GM18907 (cell line): ENCODE results near the gene TRIL.

ENCODE experiments used
- ATAC-seq: cut with Tn5 transposase; IDR thresholded peaks from one replicate; pipeline ENCODE4 v1.9.1; 2021; ENCODE audit warnings: mild to moderate bottlenecking, moderate library complexity; ENCODE audit not compliant: unreplicated experiment

The TRIL gene

DNA sequence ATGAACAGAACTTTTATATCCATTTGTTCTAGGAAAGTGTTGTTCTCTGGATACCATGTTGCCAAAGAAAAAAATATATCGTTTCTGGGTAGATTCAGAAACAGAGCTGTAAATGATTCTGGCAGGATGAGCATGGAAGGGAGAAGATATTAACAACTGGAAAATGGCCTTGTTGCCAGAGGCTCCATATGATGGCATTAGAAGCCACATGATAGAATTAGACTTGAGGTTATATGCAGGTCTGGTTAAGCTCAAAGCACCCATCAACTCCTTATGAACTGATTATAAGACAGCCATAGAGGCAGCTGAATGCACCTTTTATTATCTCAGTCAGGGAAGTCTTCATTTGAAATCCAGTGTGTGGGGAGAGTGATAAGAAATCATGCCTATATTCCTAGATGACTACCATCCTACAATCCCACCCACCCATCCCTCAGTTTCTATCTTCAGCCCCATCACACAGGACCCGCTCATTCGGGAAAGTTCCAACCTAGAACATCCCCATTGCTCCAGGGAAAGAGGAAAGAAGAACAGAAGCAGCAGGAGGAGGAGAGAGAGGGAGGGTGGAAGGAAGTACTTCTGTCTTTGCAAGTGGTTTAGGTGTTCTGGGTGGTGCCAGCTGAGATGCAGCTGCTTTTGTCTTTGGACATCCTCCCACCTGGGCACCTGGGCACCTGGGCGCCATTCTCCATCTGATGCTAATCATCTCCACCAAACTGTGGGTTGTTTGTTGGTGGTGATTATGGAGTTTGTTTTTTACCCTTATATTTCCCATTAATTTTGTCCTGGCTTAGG is 25.5 kb upstream of the TRIL start:
- no peak for ATAC-seq

DNA sequence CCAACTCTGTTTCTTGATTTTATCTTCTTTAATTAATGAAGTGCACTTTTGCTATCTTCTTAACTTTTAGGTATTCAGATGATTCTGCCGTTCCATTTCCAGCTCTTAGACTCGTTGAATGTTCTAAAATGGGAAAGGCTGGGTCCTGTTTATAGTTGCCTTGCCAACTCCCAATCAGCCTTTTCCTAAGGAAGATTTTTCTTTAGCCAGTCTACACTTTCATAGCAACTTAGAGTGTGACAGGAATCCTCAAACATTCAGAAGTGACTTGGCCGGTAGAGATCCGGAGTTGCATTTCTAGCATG is 23.0 kb upstream of the TRIL start:
- no peak for ATAC-seq

DNA sequence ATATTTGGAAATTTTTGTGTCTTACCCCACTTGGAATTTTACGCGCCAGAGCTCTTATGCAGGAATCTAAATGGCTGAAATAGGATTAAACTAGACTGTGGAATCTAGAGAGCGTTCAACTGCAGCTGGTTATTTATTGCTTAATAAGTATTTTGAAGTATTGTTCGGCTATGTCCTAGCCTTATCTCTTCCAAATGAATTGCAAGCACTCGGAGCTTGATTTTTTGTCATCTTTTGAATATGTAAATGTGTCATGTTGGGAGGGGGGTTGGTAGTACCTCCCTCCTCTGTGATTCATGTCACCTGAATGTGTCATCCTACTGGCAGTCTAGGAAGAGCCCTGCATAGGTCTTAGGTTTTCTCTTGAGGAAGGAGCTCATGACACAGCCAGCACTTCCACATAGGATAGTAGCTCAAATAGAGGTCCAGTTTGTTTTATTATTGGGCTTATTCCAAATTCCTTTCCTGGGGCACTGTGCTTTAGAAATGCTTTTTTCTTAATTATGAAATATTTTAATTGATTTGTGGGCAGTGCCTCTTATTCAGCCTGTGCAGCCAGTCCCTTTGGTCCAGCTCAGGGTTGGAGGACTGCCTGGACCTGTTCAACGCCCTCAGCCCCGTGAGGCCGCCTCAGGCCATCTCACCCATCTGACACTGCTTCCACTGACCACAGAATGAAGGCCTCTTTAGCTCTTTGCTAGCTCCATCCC is 22.5 kb upstream of the TRIL start:
- ATAC-seq = no peak

DNA sequence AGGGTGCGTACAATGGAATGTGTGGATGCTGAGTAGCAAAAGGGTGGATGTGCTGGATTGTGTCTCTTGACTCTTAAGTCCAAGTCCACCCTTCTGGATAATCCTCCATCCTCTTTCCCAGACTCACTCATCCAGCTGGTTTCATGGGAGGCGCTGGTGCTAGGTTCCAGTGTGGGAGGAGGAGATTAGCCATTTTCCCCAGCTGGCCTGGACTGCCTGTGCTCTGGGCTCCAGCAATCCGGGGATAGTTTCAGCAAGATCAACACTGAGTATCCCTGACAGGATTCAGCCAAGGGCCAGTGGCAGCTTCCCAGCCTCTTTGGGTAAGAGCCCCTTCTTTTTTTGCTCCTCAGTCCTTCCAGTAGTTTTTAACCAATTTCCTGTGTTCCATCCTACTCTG is 21.6 kb upstream of the TRIL start:
- no peak for ATAC-seq

DNA sequence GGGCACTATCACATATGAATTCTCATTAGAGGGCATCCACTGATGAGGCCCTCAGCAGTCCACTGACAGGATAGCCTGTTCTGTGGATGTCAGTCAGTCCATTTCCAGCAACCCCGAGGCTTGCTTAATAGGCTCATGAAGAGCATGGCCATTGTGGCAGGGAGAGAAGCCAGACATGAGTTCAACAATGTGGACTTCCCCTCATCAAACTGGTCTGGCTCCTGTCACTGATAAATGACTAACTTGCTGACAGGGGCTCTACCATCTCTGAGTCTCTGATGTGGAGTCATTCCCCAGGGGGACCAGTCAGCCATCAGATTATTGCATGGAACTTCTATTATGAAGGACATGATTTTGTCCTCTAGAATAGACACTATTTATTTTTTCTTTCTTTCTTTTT is 19.8 kb upstream of the TRIL start:
- ATAC-seq = no peak

DNA sequence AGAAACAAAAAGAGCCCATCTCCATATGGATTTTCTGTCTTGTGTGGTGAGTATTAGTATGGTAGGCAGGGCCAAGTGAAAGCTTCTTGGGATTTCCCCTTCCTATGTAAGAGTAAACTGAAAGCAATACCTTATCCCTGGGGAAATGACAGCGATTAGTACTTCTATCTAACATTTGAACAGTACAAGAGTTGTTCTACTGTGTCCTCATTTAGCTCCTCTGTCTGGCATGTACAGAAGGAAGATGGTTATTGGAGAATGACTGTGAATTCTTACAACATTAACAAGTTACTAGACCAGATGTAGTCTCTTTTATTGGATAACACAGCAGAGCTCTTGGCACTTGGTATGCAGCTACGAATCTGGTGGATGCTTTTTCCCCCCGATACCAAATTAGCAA is 17.9 kb upstream of the TRIL start:
- ATAC-seq = no peak

DNA sequence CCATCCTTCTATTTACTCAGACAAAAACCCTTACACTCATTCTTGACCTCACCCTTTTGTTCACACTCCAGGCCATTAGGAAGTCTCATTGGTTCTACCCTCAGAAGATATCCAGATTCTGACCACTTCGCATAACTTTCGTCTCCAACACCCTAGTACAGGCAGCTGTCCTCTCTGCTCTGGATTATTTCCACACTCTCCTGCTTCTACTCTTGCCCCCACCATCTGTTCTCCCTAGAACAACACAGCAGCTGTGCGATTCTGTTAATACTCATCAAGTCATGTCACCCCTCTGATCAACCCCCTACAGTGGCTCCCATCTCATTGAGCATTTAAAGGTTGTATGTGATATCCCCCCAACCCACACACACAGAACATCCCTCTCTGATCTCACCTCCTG is 15.5 kb upstream of the TRIL start:
- ATAC-seq = no peak

DNA sequence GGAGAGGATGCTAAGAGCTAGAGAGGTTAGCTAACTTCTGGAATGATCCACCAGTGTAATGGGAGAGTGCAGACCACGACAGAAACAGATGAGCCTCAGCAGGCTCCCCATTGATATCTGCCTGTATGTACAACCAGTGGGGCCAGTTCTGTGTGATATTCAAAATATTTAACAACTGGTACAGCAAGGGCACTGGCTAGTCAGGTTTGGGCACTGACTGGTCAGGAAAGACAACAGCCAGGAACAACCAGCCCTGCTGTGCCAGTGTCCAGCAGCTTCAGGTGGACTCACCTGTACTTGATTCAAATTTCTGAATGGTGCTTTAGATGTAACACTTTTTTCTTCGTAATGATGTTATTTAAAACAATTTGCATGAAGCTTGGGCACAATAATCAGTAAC is 5.9 kb upstream of the TRIL start:
- ATAC-seq = no peak

DNA sequence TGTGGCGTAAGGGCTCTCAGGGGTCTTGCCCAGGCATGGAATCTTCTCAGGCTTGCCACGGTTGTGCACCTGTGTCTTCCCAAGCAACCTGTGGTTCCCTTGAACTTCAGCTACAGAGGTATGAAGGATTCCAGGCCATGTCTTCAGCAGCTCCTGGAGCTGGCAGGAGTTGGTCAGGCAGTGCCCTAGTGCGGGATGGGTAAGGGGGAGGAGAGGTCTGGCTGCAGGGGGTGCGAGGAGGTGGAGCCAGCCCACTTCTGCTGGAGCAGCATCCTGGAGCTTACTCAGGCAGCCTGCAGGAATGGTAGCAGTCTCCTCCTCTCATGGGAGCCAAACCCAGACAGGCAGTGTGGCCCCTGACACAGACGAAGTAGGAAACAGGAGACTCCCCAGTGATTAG is 3.8 kb upstream of the TRIL start:
- ATAC-seq = no peak

DNA sequence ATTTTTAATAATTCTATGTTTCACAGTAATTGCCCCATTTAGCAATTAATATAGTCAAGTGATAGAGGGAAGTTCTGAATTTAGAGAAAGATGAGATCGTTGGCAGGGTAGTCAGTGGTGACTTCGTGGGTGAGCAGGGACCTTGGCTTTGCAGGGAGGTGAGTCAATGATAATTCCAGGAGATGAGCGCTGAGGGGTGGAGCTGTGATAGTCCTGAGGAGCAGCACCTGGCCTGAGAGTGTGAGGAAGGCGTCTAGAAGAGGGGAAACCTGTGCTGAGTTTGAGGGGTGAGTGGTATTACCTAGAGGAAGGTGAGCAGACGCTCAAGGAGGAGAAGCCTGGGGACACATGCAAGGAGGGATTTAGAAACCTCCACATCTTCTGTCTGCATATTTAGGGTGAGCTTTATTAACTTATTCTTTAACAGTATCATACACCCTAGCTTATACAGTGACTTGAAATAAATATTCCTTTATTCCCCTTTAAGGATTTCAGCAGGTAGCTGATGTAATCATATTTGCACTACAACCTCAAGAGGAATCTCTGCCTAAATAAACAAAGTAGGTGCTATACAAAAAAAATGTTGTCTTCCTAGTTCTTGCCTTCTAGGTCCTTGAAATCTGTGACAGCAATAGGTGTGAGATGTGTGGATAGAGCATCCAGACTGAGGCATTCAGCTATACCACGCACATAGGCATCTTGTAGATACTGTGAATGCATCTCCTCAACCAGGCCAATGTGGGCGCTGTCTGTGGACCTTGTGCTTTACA is 2.1 kb upstream of the TRIL start:
- ATAC-seq = no peak

DNA sequence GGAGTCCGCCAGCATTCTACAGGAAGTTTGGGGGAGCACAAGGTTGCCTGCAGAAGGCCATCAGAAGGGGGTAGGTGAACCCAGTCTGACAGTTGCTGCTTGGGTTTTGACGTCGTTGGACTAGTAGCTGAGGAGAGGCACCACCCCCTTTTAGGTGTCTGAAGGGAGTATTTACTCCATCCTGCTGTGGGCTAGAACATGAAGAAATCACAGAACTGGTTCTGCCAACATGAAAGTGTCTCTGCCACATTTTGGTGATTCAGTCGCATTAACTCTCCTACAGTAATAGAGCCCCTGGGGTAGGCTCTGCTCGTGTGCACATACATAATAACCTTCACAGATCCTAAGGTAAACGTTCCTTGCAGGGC is 834 bp upstream of the TRIL start:
- no peak for ATAC-seq

DNA sequence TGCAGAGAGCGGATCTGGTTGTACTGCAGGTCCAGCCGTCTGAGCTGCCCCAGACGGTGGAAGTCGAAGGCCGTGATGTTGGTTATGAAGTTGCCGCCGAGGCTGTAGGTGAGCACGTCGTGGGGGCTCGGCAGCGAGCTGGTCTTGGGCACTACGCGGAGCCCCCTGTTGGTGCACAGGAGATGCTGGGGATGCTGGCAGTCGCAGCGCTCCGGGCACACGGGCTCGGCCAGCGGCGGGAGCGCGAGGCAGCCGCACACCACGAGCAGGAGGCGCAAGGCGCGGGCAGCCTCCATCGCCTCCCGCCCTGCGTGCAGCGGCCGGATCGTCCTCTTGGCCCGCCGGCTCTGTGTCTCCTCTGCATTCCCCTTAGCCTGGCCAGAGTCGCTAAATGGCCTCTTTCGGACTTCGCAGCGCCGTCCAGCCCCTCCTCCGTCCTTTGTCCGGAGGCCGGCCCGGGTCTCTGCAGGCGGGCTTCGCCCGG is 337 bp downstream of the TRIL start:
- no peak for ATAC-seq

DNA sequence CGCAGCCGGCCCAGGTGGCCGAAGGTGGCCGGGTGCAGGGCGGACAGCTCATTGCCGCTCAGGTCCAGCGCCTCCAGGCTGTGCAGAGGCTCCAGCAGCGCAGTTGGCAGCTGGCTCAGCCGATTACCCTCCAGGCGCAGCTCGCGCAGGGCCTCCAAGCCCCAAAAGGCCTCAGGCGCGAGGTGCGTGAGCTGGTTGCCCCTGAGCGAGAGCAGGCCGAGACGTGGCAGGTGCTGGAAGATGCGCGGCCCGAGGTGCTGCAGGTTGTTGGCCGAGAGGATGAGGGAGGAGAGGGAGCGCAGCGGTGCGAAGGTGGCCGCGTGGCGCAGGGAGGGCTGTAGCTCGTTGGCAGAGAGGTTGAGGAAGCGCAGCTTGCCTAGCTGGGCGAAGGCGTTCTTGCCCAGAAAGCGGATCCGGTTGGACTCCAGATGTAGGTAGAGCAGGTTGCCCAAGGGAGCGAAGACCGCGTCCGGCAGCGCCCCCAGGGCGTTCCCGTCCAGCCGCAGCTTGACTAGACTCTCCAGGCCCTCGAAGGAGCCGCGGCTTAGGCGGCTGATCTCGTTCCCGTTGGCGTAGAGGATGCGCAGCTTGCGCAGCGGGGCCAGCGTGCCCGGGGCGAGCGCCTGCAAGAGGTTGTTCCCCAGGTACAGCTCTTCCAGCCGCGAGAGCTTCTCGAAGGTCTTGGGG is 923 bp downstream of the TRIL start:
- ATAC-seq = no peak

DNA sequence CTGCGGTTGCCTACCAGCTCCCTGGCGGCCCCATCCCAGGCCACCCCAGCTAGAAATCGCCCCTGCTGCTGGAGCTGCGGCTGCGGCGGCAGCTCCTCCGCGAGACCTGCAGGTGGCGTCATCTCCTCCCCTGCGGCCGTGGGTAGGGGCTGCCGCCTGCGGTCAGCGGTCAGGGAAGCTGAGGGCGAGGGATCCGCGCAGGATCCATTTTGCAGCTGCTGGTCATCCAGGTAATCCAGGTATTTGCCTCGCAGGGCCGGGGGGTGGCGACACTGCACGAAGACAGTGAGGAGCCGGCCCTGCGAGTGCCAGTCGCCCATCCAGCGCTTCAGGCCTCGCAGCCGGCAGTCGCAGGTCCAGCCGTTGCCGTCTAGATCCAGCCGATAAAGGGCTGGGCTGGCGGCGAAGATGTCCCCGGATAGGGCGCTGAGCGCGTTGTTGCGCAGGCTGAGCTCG is 1.5 kb downstream of the TRIL start:
- ATAC-seq = no peak

DNA sequence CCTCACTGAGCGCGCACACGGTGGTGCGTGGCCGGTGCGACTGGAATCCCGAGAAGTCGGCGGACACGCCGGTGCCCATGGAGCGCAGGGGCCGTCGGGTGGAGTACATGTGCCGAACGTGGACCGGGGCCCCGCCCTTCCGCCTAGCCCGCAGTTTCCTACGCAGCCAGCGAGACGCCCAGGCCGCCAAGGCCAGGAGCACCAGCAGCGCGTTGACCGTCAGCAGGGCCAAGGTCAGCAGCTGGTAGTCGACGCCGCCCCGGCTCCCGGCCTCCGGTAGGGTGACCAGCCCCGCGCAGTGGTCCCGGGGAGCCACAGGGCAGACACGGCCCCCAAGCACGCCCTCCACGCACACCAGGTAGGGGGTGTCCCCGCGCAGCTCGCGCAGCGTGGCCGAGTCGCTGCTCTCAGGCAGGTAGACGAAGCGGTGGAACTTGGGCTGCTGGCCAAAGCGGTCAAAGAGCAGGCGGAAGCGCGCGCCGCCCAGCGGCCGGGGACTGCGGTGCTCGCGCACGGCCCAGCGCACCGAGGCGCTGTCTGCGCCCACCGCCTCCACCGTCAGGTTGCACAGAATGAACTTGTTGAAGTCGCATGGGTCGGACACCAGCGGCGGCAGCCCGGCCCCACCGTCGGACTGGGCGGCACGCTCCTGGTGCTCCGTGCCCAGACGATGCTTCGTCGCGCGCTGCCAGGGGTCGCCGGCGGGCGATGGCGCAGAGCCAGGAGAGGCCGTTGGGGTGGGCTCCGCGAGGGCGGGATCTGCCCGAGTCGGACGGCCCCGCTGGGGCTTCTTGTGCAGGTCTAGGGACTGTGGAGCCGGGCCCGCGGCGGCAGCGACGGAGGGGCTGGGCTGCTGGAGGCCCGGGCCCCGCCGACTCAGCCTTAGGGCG is 2.2 kb downstream of the TRIL start:
- ATAC-seq = no peak

DNA sequence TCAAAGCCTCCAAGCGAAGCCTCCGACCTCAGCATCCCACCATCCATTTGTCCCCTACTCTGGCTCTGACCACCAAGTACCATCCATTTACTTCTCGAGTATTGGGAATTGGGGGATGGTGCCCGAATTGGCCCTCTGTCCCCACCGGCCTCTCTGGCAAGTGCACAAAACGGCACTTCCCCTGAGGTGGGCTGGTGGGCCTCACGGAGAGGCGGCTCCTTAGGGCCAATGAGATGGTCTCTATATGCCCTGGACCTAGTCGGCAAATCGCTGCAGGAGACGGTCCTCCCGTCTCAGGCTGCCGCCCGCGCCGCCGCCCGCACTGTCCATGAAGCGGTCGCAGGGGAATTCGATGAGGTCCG is 2.8 kb downstream of the TRIL start:
- no peak for ATAC-seq

DNA sequence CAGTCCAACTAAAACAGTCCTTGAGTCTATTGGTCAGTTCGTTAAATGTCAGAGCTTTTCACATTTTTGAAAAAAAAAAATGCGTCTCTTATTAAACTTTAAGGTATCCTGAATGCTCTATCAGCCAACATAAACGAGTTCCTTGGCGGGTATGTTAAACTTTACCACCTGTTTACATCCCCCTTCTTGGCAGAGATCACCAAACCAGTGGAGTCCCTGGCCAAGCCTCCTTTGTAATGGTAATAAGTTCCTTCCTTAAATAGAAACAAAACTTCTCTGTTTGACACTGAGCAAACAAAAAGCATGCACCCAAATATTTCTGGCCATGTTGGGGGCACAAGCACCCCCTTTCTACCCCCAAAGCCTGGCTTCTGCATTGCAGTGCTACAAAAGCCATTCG is 3.2 kb downstream of the TRIL start:
- no peak for ATAC-seq

DNA sequence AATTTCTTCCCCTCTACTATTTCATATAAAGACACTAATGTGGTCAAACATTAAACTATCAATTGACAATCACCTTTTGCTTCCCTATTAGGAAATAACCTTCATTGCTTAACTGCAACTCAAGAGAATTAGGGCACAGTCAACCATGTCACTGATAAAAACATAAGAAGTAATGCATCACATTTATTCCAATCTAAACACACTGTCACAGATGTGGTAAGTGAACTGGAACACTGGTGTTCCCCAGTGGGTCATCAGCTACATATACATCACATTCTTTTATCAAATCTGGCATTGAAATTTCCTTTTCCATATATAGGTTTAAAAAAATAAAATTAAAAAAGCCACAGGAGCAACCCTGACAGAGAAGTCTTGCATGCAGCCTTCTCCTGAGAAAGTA is 3.7 kb downstream of the TRIL start:
- ATAC-seq = no peak

DNA sequence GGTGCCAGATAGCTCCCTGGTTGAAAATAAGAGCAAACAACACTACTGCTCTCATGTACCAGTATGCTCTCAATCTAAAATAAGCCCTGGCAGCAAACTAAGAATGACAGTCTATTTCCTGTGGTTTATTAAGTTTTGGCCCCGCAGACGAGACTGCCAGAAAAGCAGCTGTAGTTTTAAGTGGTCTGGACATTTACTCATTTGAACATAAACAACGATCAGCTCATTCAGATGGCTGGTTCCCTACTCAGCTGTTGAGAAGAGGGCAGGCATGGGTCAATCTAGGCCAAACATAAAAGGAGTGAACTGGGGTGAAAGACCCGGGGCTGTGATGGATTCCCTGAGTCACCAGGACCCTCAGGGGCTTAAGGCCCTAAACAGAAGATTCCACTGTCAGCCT is 4.5 kb downstream of the TRIL start:
- ATAC-seq = no peak

DNA sequence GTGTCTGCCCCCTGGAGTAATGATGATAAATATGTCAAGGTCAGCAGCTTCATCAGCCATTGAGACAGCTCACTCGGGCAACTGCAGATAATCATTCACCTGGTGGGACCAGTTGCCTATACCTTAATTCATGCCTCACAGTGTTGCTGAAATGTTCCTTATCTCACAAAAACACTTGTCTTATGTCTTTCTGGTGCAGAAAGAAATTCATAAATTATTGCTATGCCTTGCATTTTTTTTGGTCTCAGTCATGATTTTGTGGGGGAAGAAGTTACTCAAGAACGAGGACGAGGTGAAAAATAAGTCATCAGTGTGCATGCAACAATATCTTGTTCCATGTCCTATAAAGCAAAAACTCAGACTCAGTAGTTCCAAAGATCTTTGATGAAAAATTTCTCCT is 16.0 kb downstream of the TRIL start:
- ATAC-seq = no peak
